Inflammatory macrophage treated with lipopolysaccharide for 4 hours (primary cell): ENCODE measurements around the gene PYGB.

Experiments used
- DNase-seq: peaks from one replicate; pipeline ENCODE4 v3.0.0-alpha.2; 2020

The PYGB gene

GRCh38 chr20:25216199-25216945 lies 31.5 kb upstream of the PYGB start:
- DNase-seq = no peak

GRCh38 chr20:25217161-25218108 lies 30.4 kb upstream of the PYGB start:
- DNase-seq = no peak

GRCh38 chr20:25218109-25218486 lies 29.8 kb upstream of the PYGB start:
- no peak for DNase-seq

GRCh38 chr20:25218492-25218891 lies 29.4 kb upstream of the PYGB start:
- DNase-seq = no peak

GRCh38 chr20:25219365-25219764 lies 28.5 kb upstream of the PYGB start:
- DNase-seq = no peak

GRCh38 chr20:25220021-25220730 lies 27.7 kb upstream of the PYGB start:
- DNase-seq = no peak

- no peak for DNase-seq
These were observed 26.9 kb upstream of the PYGB start for GRCh38 chr20:25220810-25221591.

GRCh38 chr20:25221592-25222460 lies 26.1 kb upstream of the PYGB start:
- no peak for DNase-seq

GRCh38 chr20:25222461-25223178 lies 25.3 kb upstream of the PYGB start:
- DNase-seq = no peak

GRCh38 chr20:25223179-25223661 lies 24.7 kb upstream of the PYGB start:
- DNase-seq = no peak

- no peak for DNase-seq
These were observed 23.8 kb upstream of the PYGB start for GRCh38 chr20:25223765-25224720.

- DNase-seq = no peak
These were observed 22.9 kb upstream of the PYGB start for GRCh38 chr20:25224941-25225340.

- no peak for DNase-seq
These were observed 22.0 kb upstream of the PYGB start for GRCh38 chr20:25225642-25226432.

GRCh38 chr20:25226433-25227316 lies 21.2 kb upstream of the PYGB start:
- peak; percentile 37 for DNase-seq

GRCh38 chr20:25227317-25227831 lies 20.5 kb upstream of the PYGB start:
- DNase-seq = no peak

- DNase-seq = no peak
These were observed 18.3 kb upstream of the PYGB start for GRCh38 chr20:25229486-25230165.
